Measurements from ENCODE around the gene SLC13A2. TPM values are rescaled to one million over a fixed set of nuclear protein-coding genes. Genes with fewer than 3 reads are reported as not detected.
A peak's percentile ranks its signal among the peaks of the same experiment; 100 is the strongest.
"Not testable (repeated sequence)": the region's sequence is repeated elsewhere in the genome, so short reads cannot be mapped to it uniquely, and the experiment has no call there.

Gene SLC13A2, protein sequence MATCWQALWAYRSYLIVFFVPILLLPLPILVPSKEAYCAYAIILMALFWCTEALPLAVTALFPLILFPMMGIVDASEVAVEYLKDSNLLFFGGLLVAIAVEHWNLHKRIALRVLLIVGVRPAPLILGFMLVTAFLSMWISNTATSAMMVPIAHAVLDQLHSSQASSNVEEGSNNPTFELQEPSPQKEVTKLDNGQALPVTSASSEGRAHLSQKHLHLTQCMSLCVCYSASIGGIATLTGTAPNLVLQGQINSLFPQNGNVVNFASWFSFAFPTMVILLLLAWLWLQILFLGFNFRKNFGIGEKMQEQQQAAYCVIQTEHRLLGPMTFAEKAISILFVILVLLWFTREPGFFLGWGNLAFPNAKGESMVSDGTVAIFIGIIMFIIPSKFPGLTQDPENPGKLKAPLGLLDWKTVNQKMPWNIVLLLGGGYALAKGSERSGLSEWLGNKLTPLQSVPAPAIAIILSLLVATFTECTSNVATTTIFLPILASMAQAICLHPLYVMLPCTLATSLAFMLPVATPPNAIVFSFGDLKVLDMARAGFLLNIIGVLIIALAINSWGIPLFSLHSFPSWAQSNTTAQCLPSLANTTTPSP
- total RNA-seq, result not detected in 2 replicates

DNA sequence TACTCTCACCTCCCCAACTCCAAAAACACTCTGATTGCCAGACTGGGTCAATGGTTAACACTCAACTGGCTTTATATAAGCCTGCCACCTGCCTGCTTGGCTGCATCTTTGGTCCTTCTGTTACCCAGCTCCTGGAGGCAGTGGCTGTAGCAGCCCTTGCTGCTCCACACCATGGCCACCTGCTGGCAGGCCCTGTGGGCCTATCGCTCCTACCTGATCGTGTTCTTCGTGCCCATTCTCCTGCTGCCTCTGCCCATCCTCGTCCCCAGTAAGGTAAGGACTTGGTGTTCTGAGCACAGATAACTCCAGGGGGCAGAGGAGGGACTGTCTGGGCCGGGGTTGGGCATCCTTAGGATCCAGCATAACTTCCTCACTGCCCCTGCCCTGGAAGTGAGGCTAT, at the start of gene SLC13A2:
Gene SLC13A2 (plus strand): TSS at position 103 of the 400 bp plus-strand sequence. CDS start 69 bp downstream, at position 172.
- TF ChIP-seq, protein P1, sequence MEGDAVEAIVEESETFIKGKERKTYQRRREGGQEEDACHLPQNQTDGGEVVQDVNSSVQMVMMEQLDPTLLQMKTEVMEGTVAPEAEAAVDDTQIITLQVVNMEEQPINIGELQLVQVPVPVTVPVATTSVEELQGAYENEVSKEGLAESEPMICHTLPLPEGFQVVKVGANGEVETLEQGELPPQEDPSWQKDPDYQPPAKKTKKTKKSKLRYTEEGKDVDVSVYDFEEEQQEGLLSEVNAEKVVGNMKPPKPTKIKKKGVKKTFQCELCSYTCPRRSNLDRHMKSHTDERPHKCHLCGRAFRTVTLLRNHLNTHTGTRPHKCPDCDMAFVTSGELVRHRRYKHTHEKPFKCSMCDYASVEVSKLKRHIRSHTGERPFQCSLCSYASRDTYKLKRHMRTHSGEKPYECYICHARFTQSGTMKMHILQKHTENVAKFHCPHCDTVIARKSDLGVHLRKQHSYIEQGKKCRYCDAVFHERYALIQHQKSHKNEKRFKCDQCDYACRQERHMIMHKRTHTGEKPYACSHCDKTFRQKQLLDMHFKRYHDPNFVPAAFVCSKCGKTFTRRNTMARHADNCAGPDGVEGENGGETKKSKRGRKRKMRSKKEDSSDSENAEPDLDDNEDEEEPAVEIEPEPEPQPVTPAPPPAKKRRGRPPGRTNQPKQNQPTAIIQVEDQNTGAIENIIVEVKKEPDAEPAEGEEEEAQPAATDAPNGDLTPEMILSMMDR (IDR thresholded peaks at IDR 0.05; ENCODE audit: insufficient read depth, low read length, severe bottlenecking), result no peak
- DNase-seq (ENCODE audit: low read depth) (no peak), FAIRE-seq (no peak)
- Histone ChIP-seq H3K4me3 (ENCODE audit: low read depth, low read length) (no peak within 1 kb of the TSS), H3K27me3 (ENCODE audit: control insufficient read depth, insufficient read depth, low read length) (no peaks in the 10 kb centered on the region), H3K36me3 (ENCODE audit: control insufficient read depth, insufficient read depth, low read length) (no peaks in the 10 kb centered on the region)

DNA sequence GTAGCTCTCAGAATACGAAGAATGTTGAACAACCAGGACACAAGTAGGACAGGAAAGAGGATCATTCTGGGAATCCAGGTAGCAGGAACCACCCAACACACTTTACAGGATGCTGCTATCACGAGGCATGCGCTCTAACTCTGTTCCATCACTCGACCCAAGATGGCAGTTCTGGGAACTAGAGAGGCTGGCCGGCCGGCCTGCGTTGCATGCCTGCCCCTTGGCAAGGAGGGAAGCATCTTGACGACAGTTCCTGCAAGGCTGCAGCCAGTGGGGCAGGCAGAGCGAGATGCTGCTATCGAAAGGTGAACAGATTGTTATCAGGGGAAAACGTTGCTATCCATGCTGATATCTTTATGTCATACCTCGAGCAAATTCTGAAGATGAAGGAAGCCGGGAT, 48.2 kb upstream of the SLC13A2 start:
- TF ChIP-seq, protein P1 (IDR thresholded peaks at IDR 0.05; ENCODE audit: insufficient read depth, low read length, severe bottlenecking), result no peak
- DNase-seq (ENCODE audit: low read depth) (no peak), FAIRE-seq (no peak)
- H3K4me3 ChIP-seq (ENCODE audit: low read depth, low read length), result no peak overlapping the region
- H3K36me3 ChIP-seq (ENCODE audit: control insufficient read depth, insufficient read depth, low read length), result no peaks in the 10 kb centered on the region
- no peaks in the 10 kb centered on the region for H3K27me3 ChIP-seq (ENCODE audit: control insufficient read depth, insufficient read depth, low read length)

DNA sequence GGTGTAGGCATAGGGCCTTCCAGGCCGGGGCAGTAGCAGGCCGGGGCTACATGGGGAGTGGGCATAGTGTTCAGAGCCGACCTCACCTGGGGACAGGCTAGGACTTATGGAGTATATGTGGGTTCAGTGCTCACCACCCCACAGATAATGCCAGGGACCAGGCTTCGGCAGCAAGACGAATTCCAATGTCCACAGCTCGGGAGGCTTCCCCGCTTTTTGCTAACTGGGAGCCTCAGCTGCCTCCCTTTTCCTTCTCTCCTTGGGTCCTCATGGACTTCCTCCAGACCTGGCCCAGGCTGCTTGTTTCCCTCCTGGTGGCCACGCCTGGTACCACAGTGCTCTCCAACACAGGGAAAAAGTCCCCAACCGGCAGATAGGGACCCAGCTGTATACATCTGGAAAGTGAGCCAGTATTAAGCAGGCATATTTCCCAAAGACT, 47.3 kb upstream of the SLC13A2 start:
- H3K27me3 ChIP-seq (ENCODE audit: control insufficient read depth, insufficient read depth, low read length), result no peaks in the 10 kb centered on the region
- TF ChIP-seq, protein P1 (IDR thresholded peaks at IDR 0.05; ENCODE audit: insufficient read depth, low read length, severe bottlenecking), result peak; percentile 51
- H3K36me3 ChIP-seq (ENCODE audit: control insufficient read depth, insufficient read depth, low read length), result no peaks in the 10 kb centered on the region
- FAIRE-seq (no peak), DNase-seq (ENCODE audit: low read depth) (no peak)
- H3K4me3 ChIP-seq (ENCODE audit: low read depth, low read length), result no peak overlapping the region

DNA sequence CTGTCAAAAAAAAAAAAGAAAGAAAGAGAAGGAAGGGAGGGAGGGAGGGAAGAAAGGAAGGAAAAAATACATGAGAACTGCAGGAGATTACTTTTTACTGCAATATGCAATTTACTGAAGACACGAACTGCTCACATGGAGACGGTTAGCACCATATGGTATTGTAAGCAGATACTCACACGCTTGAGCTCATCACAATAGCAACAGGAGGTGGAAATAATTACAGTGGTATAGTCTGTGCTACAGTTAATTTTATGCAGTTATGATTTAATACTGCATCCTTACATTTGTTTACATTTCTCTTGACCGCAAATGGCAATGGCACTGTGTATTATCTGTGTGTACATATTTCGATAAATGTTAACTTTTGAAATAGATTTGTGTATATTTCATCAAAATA, 46.1 kb upstream of the SLC13A2 start:
- FAIRE-seq (no peak), DNase-seq (ENCODE audit: low read depth) (no peak)
- Histone ChIP-seq H3K4me3 (ENCODE audit: low read depth, low read length) (no peak overlapping the region), H3K36me3 (ENCODE audit: control insufficient read depth, insufficient read depth, low read length) (no peaks in the 10 kb centered on the region), H3K27me3 (ENCODE audit: control insufficient read depth, insufficient read depth, low read length) (no peaks in the 10 kb centered on the region)
- TF ChIP-seq, protein P1 (IDR thresholded peaks at IDR 0.05; ENCODE audit: insufficient read depth, low read length, severe bottlenecking), result no peak

DNA sequence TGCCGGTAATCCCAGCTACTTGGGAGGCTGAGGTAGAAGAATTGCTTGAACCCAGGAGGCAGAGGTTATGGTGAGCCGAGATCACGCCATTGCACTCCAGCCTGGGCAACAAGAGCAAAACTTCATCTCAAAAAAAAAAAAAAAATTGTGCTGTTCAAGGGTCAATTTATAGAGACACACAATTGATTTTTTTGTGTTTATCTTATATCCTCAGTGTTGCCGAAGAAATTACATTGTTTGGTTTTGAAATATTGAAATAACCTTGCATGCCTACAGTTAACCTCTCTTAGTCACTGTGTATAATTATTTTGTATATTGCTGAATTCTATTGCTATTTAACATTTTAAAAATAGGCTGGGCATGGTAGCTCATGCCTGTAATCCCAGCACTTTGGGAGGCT, 45.5 kb upstream of the SLC13A2 start:
- DNase-seq (ENCODE audit: low read depth); FAIRE-seq; H3K36me3 ChIP-seq (ENCODE audit: control insufficient read depth, insufficient read depth, low read length); H3K4me3 ChIP-seq (ENCODE audit: low read depth, low read length); H3K27me3 ChIP-seq (ENCODE audit: control insufficient read depth, insufficient read depth, low read length): not testable (repeated sequence)

DNA sequence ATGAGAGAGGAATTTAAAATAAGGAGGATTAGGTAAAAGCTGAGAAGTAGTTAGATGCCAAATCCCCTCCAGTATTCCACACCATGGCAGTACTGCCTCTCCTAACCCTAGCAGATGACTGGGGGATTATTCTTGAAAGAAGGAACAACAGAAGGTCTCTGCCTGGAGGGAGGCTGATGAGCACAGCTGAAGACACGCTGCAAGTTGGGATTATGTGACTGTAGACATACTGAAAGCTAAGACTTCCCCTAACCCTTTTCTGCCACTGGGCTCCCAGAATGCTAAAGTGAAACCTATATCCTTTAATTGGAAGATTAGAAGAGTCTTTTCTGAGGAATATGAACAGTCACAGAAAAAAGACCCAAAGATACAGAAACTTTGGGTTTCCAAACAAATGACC, 39.7 kb upstream of the SLC13A2 start:
- TF ChIP-seq, protein P1 (IDR thresholded peaks at IDR 0.05; ENCODE audit: insufficient read depth, low read length, severe bottlenecking), result no peak
- FAIRE-seq, result no peak
- no peak for DNase-seq (ENCODE audit: low read depth)
- no peak overlapping the region for H3K4me3 ChIP-seq (ENCODE audit: low read depth, low read length)
- peaks cover 2% of the 10 kb centered on the region for H3K27me3 ChIP-seq (ENCODE audit: control insufficient read depth, insufficient read depth, low read length)
- no peaks in the 10 kb centered on the region for H3K36me3 ChIP-seq (ENCODE audit: control insufficient read depth, insufficient read depth, low read length)

DNA sequence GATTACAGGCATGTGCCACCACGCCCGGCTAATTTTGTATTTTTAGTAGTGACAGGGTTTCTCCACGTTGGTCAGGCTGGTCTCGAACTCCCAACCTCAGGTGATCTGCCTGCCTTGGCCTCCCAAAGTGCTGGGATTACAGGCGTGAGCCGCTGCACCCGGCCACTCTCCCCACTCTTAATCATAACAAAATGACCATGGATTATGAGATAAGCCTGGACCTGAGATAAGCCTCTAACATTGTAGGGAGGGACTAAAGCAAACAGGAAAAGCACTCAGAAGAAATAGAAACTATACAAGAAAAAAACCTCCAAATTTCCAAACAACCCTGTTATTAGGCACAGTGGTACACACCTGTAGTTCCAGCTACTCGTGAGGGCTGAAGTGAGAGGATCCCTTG, 39.1 kb upstream of the SLC13A2 start:
- not testable (repeated sequence) for DNase-seq (ENCODE audit: low read depth); FAIRE-seq; H3K4me3 ChIP-seq (ENCODE audit: low read depth, low read length); H3K27me3 ChIP-seq (ENCODE audit: control insufficient read depth, insufficient read depth, low read length); H3K36me3 ChIP-seq (ENCODE audit: control insufficient read depth, insufficient read depth, low read length)
